ENCODE data around the gene PCDHA8. TPM values are rescaled to one million over a fixed set of nuclear protein-coding genes. Genes with fewer than 3 reads are reported as not detected.

PCDHA8 gene
- total and polyA plus RNA-seq, 10 donors = 0.11 to 0.52 (median 0.25) TPM; not detected in 5

Other genes with a start within 250 kb of the PCDHA8 start
- gene CD14, start 208.0 kb upstream of the PCDHA8 start, total RNA-seq = 100 to 1,000 TPM in 4 of 7 donors, 10 to 100 TPM in 3; 80.2 to 209 (median 101) TPM
- 10 to 100 TPM; 40.2 to 60.9 (median 48.9) TPM for gene CD14, start 208.0 kb upstream of the PCDHA8 start, polyA plus RNA-seq
- gene TMCO6, start 201.7 kb upstream of the PCDHA8 start, total RNA-seq = 10 to 100 TPM; 18.3 to 55.2 (median 24.5) TPM
- 10 to 100 TPM; 12.0 to 21.0 (median 18.2) TPM for gene TMCO6, start 201.7 kb upstream of the PCDHA8 start, polyA plus RNA-seq
- gene NDUFA2, start 193.6 kb upstream of the PCDHA8 start, total RNA-seq = 10 to 100 TPM; 35.1 to 61.4 (median 46.9) TPM
- gene NDUFA2, start 193.6 kb upstream of the PCDHA8 start, polyA plus RNA-seq = 100 to 1,000 TPM; 211 to 237 (median 216) TPM
- gene IK, start 193.4 kb upstream of the PCDHA8 start, total RNA-seq = 100 to 1,000 TPM in 2 of 7 donors, 10 to 100 TPM in 5; 77.2 to 139 (median 90.4) TPM
- 10 to 100 TPM; 61.1 to 68.0 (median 64.4) TPM for gene IK, start 193.4 kb upstream of the PCDHA8 start, polyA plus RNA-seq
- 10 to 100 TPM; 23.0 to 30.8 (median 25.7) TPM for gene WDR55, start 176.3 kb upstream of the PCDHA8 start, total RNA-seq
- 10 to 100 TPM; 14.2 to 25.6 (median 21.6) TPM for gene WDR55, start 176.3 kb upstream of the PCDHA8 start, polyA plus RNA-seq
- gene DND1, start 167.6 kb upstream of the PCDHA8 start, total RNA-seq = 1 to 10 TPM; 1.2 to 2.8 (median 1.8) TPM
- 1 to 10 TPM; 2.2 to 4.7 (median 3.8) TPM for gene DND1, start 167.6 kb upstream of the PCDHA8 start, polyA plus RNA-seq
- gene HARS1, start 149.8 kb upstream of the PCDHA8 start, total RNA-seq = 10 to 100 TPM; 41.9 to 53.9 (median 47.6) TPM
- gene HARS1, start 149.8 kb upstream of the PCDHA8 start, polyA plus RNA-seq = 10 to 100 TPM; 38.4 to 46.3 (median 45.5) TPM
- gene HARS2, start 149.7 kb upstream of the PCDHA8 start, total RNA-seq = 10 to 100 TPM; 30.2 to 40.8 (median 37.2) TPM
- 10 to 100 TPM; 16.5 to 26.1 (median 24.1) TPM for gene HARS2, start 149.7 kb upstream of the PCDHA8 start, polyA plus RNA-seq
- 10 to 100 TPM; 34.4 to 52.3 (median 43.1) TPM for gene ZMAT2, start 140.7 kb upstream of the PCDHA8 start, total RNA-seq
- gene ZMAT2, start 140.7 kb upstream of the PCDHA8 start, polyA plus RNA-seq = 10 to 100 TPM; 44.1 to 80.3 (median 57.8) TPM
- gene PCDHA1, start 55.0 kb upstream of the PCDHA8 start, total RNA-seq = not detected
- gene PCDHA1, start 55.0 kb upstream of the PCDHA8 start, polyA plus RNA-seq = under 1 TPM in 1 of 3 donors, not detected in 2; 0.05 TPM
- under 1 TPM in 1 of 7 donors, not detected in 6; 0.09 TPM for gene PCDHA2, start 46.3 kb upstream of the PCDHA8 start, total RNA-seq
- under 1 TPM in 1 of 3 donors, not detected in 2; 0.03 TPM for gene PCDHA2, start 46.3 kb upstream of the PCDHA8 start, polyA plus RNA-seq
- gene PCDHA3, start 40.1 kb upstream of the PCDHA8 start, total RNA-seq = 1 to 10 TPM in 1 of 7 donors, under 1 TPM in 5, not detected in 1; 0.07 to 2.3 (median 0.61) TPM
- gene PCDHA3, start 40.1 kb upstream of the PCDHA8 start, polyA plus RNA-seq = under 1 TPM in 2 of 3 donors, not detected in 1; 0.03 to 0.08 TPM
- gene PCDHA4, start 34.1 kb upstream of the PCDHA8 start, total RNA-seq = 1 to 10 TPM in 1 of 7 donors, under 1 TPM in 6; 0.13 to 1.2 (median 0.51) TPM
- under 1 TPM in 1 of 3 donors, not detected in 2; 0.23 TPM for gene PCDHA4, start 34.1 kb upstream of the PCDHA8 start, polyA plus RNA-seq
- under 1 TPM in 6 of 7 donors, not detected in 1; 0.09 to 0.46 (median 0.13) TPM for gene PCDHA5, start 19.6 kb upstream of the PCDHA8 start, total RNA-seq
- under 1 TPM in 1 of 3 donors, not detected in 2; 0.03 TPM for gene PCDHA5, start 19.6 kb upstream of the PCDHA8 start, polyA plus RNA-seq
- under 1 TPM in 5 of 7 donors, not detected in 2; 0.14 to 0.85 (median 0.34) TPM for gene PCDHA6, start 13.2 kb upstream of the PCDHA8 start, total RNA-seq
- under 1 TPM; 0.02 to 0.06 (median 0.04) TPM for gene PCDHA6, start 13.2 kb upstream of the PCDHA8 start, polyA plus RNA-seq
- gene PCDHA7, start 6.9 kb upstream of the PCDHA8 start, total RNA-seq = under 1 TPM in 5 of 7 donors, not detected in 2; 0.14 to 0.72 (median 0.43) TPM
- under 1 TPM; 0.03 to 0.41 (median 0.11) TPM for gene PCDHA7, start 6.9 kb upstream of the PCDHA8 start, polyA plus RNA-seq
- gene PCDHA9, start 7.2 kb downstream of the PCDHA8 start, total RNA-seq = under 1 TPM in 5 of 7 donors, not detected in 2; 0.13 to 0.98 (median 0.17) TPM
- gene PCDHA9, start 7.2 kb downstream of the PCDHA8 start, polyA plus RNA-seq = not detected
- gene PCDHA10, start 14.7 kb downstream of the PCDHA8 start, total RNA-seq = 1 to 10 TPM in 3 of 7 donors, under 1 TPM in 4; 0.34 to 1.4 (median 0.60) TPM
- gene PCDHA10, start 14.7 kb downstream of the PCDHA8 start, polyA plus RNA-seq = under 1 TPM in 2 of 3 donors, not detected in 1; 0.02 to 0.03 TPM
- gene PCDHA11, start 27.8 kb downstream of the PCDHA8 start, total RNA-seq = under 1 TPM in 6 of 7 donors, not detected in 1; 0.11 to 0.79 (median 0.31) TPM
- gene PCDHA11, start 27.8 kb downstream of the PCDHA8 start, polyA plus RNA-seq = not detected
- gene PCDHA12, start 34.1 kb downstream of the PCDHA8 start, total RNA-seq = under 1 TPM in 4 of 7 donors, not detected in 3; 0.17 to 0.79 (median 0.32) TPM
- under 1 TPM in 1 of 3 donors, not detected in 2; 0.06 TPM for gene PCDHA12, start 34.1 kb downstream of the PCDHA8 start, polyA plus RNA-seq
- gene PCDHA13, start 40.9 kb downstream of the PCDHA8 start, total RNA-seq = under 1 TPM in 5 of 7 donors, not detected in 2; 0.22 to 0.79 (median 0.46) TPM
- under 1 TPM in 2 of 3 donors, not detected in 1; 0.20 to 0.21 TPM for gene PCDHA13, start 40.9 kb downstream of the PCDHA8 start, polyA plus RNA-seq
- gene PCDHAC1, start 85.1 kb downstream of the PCDHA8 start, total RNA-seq = 1 to 10 TPM in 2 of 7 donors, under 1 TPM in 5; 0.13 to 1.2 (median 0.41) TPM
- gene PCDHAC1, start 85.1 kb downstream of the PCDHA8 start, polyA plus RNA-seq = under 1 TPM; 0.17 to 0.35 (median 0.23) TPM
- 1 to 10 TPM; 1.5 to 7.9 (median 3.9) TPM for gene PCDHAC2, start 125.3 kb downstream of the PCDHA8 start, total RNA-seq
- gene PCDHAC2, start 125.3 kb downstream of the PCDHA8 start, polyA plus RNA-seq = under 1 TPM; 0.15 to 0.26 (median 0.17) TPM
- gene PCDHB1, start 210.2 kb downstream of the PCDHA8 start, total RNA-seq = not detected
- gene PCDHB1, start 210.2 kb downstream of the PCDHA8 start, polyA plus RNA-seq = not detected

Measured in spleen (tissue), 10 donors.